ENCODE measurements around the gene RHBG.
"Not testable (repeated sequence)": the region's sequence is repeated elsewhere in the genome, so short reads cannot be mapped to it uniquely, and the experiment has no call there.

RHBG gene, protein sequence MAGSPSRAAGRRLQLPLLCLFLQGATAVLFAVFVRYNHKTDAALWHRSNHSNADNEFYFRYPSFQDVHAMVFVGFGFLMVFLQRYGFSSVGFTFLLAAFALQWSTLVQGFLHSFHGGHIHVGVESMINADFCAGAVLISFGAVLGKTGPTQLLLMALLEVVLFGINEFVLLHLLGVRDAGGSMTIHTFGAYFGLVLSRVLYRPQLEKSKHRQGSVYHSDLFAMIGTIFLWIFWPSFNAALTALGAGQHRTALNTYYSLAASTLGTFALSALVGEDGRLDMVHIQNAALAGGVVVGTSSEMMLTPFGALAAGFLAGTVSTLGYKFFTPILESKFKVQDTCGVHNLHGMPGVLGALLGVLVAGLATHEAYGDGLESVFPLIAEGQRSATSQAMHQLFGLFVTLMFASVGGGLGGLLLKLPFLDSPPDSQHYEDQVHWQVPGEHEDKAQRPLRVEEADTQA

DNA sequence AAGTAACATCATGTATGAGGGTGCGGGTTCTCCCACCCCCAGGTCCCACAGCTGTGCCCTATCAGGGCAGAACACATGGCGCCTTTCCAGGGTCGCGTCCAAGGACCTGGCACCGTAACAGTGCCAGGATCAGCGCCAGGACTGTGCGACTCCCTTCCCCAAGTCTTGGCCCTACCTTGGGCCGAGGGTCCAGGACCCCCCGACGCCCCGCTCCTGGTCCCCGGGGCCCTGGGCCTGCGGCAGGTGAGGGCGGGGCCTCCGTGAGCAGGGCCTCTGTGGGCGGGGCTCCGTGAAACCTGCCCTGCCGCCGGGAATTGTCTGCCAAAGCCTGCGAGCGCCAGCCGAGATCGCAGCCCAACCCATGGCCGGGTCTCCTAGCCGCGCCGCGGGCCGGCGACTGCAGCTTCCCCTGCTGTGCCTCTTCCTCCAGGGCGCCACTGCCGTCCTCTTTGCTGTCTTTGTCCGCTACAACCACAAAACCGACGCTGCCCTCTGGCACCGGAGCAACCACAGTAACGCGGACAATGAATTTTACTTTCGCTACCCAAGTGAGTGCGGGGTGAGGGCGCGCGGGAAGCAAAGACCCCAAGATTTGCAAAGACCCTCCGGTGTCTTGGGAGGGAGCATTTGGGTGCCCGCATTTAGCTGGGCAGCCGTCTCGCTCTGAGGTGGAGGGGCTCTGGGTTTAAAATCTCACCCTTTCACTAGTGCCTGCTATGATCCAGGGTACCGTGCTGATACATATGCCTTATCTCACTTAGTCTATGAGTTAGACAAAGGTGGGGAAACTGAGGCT is at the start of gene RHBG:
Gene RHBG, plus strand, starts transcription at position 323 of the 796 bp plus-strand sequence. Its CDS starts 39 bp downstream, at position 362.
- in situ Hi-C loops (cut with HindIII; ENCODE audit: low sequenced_read_pairs) = no loop called here

DNA sequence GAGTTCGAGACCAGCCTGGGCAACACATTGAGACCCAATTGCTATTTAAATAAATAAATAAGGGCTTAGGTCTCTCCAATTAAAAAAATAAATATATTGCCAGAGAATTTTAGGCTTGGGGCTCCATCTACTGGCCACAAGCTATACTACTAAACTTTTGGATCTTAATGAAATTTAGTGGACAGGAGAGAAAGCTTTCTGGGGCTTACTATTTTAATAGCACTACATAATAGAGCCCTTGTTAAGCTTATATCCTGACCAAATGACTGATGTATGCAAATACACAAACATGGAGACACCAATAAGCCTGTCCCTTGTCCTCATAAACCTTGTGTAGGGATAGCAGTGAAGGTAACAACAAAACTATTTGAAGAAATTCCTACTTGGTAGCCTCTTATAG is 49.3 kb upstream of the RHBG start:
- in situ Hi-C loops (cut with HindIII; ENCODE audit: low sequenced_read_pairs) = no loop called here

DNA sequence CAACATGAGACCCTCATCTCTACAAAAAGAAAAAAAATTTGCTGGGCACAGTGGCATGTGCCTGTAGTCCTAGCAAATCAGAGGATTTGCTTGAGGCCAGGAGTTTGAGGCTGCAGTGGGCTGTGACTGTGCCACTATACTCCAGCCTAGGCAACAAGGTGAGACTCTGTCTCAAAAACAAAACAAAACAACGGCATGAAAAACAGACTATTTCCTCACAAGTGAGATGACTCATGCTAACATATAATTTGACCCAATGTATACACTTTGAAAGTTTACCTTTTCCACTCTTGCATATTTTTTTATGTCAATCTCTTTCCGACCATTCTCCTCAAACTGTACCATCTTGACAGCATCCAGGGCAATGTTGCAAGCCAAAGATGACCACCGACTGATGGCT is 48.5 kb upstream of the RHBG start:
- in situ Hi-C loops (cut with HindIII; ENCODE audit: low sequenced_read_pairs) = no loop called here

DNA sequence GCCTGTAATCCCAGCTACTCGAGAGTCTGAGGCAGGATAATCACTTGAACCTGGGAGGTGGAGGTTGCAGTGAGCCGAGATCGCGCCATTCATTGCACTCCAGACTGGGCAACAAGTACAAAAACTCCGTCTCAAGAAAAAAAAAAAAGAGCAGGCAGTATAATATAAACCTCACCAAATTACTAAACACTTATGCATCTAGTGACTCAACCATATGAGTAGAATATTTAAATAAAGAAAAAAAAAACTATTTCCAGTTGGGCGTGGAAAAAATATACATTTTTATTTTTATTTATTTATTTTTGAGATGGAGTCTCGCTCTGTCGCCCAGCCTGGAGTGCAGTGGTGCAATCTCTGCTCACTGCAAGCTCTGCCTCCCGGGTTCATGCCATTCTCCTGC is 45.8 kb upstream of the RHBG start:
- in situ Hi-C loops (cut with HindIII; ENCODE audit: low sequenced_read_pairs) = not testable (repeated sequence)

DNA sequence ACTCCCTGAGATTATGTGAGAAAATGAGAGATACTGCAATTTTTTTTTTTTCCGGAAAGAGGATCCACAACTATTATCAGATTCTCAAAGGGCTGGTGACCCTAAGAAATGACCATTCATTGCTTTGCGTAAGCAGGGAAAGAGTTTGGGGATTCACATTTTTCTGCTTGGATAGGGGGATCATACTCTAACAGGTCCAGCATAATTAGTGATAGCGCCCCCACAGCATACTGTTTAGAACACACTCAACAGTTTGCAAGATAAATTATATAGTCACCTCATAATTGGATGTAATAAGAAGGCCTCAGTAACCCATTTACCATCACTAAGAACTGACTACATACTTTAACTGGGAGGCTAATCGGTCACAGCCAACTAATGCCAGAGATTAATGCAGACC is 32.8 kb upstream of the RHBG start:
- in situ Hi-C loops (cut with HindIII; ENCODE audit: low sequenced_read_pairs) = no loop called here

DNA sequence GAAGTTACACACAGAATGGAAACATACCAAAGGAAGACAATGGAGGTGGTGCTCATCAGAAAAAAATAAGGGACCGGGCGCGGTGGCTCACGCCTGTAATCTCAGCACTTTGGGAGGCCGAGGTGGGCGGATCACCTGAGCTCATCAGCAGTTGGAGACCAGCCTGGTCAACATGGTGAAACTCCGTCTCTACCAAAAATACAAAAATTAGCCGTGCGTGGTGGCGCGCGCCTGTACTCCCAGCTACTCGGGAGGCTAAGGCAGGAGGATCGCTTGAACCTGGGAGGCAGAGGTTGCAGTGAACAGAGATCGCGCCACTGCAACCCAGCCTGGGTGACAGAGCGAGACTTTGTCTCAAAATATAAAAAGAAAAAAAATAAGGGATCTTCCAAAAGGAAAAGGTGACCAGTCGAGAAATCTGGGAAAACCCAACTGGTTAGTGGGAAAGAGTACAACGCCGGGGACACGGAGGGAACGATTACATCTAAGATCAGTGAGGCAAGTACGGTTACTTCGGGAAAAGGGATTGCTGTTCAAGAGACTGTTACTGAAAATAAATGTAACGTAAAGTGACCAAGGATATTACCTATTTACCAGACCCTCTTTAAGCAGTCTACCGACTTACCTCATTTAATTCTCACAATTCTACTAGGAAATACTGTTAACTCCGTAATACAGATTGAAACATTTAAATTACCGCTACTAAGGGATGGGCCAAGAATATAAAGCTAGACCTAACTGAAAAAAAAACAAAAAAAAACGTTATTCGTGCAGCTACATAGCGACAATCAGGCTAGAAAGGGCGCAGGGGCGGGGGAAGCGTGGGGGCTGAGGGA is 31.7 kb upstream of the RHBG start:
- in situ Hi-C loops (cut with HindIII; ENCODE audit: low sequenced_read_pairs) = no loop called here

DNA sequence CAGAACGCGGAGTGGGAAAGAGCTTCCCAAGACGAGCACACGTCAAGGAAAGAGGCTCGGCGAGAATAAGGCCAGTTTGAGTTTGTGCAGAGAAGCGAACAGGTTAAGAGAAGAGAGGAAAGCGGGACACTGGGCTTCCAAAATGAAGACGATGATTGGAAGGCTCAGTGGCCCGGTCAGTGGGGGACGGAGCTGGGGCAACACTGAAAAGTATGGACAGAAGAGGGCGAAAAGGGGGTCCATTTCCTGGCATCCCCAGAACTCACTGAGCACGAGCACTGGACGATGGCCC is 31.2 kb upstream of the RHBG start:
- in situ Hi-C loops (cut with HindIII; ENCODE audit: low sequenced_read_pairs) = no loop called here

DNA sequence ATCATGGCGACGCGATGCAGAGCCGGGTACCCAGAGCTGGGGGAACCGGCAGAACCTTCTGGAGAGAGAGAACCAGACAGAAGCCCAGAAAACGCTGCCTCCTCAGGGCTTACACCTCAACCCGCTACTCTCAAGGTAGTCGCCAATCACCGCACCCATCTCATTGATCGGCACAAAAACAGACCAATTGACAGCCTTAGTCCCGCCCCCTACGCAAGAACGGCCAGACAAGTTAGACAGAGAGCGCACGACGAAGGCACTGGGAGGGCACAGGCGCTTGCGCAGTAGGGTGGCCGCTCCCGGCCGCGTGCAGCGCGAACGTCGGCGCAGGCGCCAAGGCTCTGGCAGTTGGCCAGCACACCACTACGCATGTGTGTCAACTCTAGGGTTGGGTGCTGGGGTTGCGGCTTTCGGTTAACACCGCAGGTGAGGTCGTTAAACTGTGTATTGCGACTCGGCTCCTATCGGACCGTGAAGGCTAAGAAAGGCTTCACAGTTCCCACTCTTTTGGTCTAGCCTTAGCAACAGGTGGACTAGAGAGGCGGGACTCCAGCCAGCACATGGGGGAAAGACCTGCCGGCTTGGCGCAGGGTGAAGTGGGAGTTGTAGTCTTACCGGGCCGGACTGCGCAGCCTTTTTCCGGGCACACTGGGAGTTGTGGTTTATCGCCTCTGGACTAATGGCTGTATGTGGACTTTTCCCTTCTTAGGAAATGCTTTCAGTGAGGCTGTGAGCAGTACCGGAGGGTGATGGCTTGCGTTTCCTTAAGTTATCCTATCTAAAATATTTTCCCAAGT is 30.6 kb upstream of the RHBG start, which contains the start of the genes CCT3 and TSACC:
Gene CCT3, minus strand, starts transcription at position 113 of the 797 bp plus-strand sequence. Its CDS starts 108 bp downstream, at position 5.
Gene TSACC, plus strand, starts transcription at position 347 of the 797 bp plus-strand sequence. CDS start 1,232 bp downstream, outside the sequence.
- in situ Hi-C loops (cut with HindIII; ENCODE audit: low sequenced_read_pairs) = no loop called here

DNA sequence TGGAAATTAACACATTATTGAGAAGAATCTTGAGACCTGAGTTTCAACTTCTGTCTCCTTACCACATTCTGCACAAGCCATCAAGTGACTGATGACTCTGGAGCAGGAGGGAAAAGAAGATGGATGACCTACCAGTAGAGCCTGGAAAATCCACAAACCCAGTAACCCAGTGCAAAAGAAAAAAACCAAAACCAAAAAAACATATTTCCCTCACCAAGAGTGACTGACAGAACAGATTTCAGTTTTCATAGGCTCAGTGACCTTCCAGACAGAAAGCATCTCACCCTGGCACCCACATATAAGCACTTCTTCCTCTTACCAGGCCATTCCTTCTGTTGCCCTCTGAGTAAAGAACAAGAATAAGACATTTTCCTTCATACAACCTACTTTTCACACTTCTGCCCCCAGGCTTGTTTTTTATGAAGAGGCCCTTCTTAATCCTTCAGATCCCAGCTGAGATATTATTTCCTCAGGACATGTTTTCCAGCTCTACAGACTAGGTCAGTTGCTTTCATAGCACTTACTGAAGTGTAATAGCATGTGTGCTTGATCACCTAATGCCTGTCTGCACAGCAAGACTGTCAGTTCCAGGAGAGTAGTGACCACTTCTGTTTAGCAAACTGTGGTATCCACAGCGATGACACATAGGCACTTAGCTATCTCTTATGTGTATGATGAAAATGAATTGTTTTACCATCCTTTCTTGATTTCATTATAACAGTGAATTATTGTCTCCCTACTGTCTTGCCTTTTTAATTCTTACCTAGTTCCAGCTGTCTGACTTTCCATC is 26.6 kb upstream of the RHBG start:
- in situ Hi-C loops (cut with HindIII; ENCODE audit: low sequenced_read_pairs) = no loop called here

DNA sequence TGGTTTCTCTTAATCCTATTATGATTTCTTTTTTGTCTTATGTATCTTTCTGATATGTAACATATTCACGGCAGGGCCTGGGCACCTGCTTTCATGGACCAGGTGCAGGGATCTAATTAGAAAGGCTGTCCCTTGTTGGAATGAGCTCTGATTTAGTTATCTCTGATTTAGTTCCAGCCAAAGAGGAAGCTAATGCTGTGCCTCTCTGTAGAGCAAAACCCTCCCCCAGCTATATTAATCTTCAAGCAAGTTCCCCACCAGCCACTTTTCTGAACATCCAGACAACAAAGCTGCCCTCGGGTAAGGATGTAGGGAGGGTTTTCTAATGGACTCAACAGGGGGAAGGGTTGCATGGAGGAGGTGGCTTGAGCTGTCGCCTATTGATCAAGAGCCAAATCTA is 24.6 kb upstream of the RHBG start:
- in situ Hi-C loops (cut with HindIII; ENCODE audit: low sequenced_read_pairs) = no loop called here

DNA sequence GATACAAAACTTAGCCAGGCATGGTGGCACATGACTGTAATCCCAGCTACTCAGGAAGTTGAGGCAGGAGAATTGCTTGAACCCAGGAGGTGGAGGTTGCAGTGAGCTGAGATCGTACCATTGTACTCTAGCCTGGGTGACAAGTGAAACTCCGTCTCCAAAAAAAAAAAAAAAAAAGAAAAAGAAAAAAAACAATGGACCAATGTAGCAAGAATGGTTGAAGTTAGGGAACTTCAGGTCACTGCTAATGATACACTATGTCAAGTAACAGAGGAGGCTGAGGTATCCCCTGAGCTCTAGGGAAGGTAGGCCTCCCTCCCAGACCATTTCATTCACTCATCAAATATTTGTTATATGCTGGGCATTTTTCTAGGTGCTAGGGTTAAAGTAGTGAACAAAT is 23.0 kb upstream of the RHBG start:
- in situ Hi-C loops (cut with HindIII; ENCODE audit: low sequenced_read_pairs) = not testable (repeated sequence)

DNA sequence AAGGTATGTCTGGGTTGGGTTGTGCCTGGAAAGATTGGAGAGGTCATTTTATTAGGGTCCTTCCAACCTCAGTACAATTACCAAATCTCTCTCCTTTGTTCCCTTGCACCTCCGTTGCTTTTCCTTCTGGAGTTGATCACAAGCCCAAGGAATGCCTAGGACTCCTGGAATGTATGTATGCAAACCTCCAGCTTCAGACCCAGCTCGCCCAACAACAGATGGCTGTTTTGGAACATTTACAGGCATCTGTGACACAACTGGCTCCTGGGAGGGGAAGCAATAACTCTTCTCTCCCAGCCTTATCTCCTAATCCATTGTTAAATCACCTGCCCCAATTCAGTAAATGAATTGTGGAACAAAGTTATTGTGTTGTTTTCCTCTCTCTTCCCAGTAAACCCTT is 22.4 kb upstream of the RHBG start:
- in situ Hi-C loops (cut with HindIII; ENCODE audit: low sequenced_read_pairs) = no loop called here

DNA sequence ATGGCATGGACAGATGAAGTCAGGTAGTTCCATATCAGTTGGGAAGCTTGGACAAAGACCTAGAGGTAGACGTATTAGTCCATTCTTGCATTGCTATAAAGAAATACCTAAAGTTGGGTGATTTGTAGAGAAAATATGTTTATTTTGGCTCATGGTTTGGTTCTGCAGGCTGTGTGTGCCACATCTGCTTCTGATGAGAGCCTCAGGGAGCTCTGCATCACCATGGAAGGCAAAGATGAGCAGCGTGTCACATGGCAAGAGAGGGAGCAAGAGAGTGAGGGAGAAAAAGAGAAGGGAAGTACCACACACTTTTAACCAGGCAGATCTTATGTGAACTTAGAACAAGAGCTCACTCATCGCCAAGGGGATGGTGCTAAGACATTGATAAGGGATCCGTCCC is 21.7 kb upstream of the RHBG start:
- in situ Hi-C loops (cut with HindIII; ENCODE audit: low sequenced_read_pairs) = no loop called here

DNA sequence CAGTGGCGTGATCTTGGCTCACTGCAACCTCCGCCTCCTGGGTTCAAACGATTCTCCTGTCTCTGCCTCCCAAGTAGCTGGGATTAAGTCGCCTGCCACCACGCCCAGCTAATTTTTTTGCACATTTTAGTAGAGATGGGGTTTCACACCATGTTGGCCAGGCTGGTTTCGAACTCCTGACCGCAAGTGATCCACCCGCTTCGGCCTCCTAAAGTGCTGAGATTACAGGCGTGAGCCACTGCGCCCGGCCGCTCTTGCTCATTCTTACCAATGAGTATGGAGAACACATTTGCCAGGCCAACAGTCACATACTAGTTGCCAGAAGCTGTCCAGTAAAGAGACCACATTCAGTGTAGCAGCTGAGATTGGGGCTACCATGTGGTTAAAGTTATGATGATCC is 16.5 kb upstream of the RHBG start:
- in situ Hi-C loops (cut with HindIII; ENCODE audit: low sequenced_read_pairs) = not testable (repeated sequence)

DNA sequence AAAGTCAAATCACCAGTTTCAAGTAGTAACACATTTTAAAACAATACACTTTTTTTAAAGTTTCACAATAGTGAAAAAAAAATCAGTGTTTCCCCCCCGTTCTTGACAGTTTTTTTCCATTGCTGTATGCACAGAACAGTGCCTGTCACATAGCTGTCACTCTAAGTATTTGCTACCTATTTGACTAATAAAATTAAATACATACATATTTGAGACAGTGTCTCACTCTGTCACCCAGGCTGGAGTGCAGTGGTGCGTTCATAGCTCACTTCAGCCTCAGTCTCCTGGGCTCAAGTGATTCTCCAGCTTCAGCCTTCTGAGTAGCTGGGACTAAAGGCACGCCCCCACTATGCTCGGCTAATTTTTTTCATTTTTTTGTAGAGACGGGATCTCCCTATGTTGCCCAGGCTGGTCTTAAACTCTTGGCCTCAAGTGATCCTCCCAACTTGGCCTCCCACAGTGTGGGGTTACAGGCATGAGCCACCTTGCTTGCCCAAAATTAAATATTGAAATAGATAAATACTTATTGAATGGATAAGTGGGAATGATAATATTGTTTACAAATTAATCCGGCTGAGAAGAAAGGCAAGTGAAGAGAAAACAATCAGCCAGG is 12.6 kb upstream of the RHBG start:
- in situ Hi-C loops (cut with HindIII; ENCODE audit: low sequenced_read_pairs) = no loop called here

DNA sequence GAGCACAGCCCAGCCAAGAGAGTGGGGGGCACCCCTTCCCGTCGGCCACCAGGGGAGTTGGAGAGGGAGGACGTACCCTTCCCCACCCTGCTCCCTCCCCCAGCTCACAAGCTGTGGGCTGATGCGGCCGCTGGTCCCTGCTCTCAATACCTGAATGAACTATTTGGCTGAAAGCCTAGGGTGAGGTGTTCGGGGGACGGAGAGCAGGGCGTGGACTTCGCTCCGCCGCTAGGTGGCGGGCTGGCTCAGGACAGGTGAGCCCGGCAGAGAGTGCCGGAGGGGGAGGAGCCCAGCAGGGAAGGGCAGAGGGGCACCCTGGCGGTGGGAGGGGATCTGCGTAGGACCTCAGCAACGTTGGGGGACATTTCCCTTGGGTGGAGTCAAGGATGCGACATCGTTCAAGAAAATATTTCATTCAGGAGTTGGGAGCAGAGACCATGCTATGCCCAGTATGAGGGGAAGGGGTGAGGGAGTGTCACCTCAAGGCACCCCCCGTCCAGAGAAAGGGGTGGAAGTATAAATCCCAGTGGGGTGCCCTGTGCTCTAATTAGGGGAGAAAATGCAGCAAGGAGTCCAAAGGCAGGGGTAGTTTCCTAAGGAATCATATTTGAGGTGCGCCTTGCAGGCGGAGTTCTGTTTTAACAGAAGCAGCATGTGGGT is 12.0 kb upstream of the RHBG start:
- in situ Hi-C loops (cut with HindIII; ENCODE audit: low sequenced_read_pairs) = no loop called here

DNA sequence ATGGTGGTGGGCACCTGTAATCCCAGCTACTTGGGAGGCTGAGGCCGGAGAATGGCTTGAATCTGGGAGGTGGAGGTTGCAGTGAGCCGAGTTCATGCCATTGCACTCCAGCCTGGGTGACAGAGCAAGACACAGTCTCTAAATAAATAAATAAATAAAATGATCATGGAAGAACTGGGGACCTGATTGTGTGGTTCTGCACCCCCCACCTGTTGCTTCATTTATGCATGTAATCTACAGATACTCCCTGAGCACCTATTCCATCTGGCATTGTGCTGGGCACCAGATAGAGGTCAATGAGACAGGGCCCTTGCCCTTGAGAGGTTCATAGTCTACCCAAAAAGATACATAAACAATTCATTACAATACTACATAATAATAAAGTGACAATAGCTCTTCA is 11.0 kb upstream of the RHBG start:
- in situ Hi-C loops (cut with HindIII; ENCODE audit: low sequenced_read_pairs) = no loop called here

DNA sequence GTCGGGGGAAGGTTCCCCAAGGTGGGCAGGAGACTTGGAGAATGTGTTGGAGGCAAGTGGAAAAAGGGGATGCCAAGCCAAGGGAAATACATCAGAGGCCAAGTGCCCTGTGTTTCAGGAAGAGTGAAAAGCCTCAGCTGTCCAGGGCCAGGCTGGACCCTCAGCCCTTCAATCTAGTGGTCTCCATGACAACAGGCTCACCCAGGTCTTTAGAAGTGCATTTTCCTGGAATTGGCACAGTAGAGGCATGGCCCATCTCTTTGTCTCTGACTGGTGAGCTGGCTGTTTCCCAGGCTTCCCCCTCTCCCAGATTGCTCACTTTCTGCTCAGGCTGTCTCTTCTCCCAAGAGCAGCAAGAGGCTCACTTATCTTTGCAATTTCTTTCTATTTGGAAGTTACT is 10.4 kb upstream of the RHBG start:
- in situ Hi-C loops (cut with HindIII; ENCODE audit: low sequenced_read_pairs) = no loop called here

DNA sequence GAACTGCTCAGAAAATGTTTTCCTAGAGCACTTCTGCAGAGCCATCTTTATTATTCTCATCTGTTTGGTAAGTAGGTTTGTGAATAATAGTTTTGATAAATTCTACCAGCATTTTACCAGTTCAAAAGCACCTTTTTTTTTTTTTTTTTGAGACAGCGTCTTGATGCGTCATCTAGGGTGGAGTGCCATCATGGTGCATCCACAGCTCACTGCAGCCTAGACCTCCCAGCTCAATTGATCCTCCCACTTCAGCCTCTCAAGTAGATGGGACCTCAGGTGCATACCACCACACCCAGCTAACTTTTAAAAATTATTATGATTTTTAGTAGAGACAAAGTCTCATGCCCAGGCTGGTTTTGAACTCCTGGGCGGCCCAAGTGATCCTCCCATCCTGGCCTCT is 9.8 kb upstream of the RHBG start:
- in situ Hi-C loops (cut with HindIII; ENCODE audit: low sequenced_read_pairs) = no loop called here
